GM12873 (cell line): ENCODE data around the gene EP300.

Source experiments
- TF ChIP-seq, protein P1 (sequence below): IDR thresholded peaks from 2 replicates; pipeline ENCODE4 v1.5.1; 2012; ENCODE audit warnings: low read depth, mild to moderate bottlenecking, moderate library complexity, low read length, control low read depth; ENCODE audit not compliant: insufficient read depth; ENCODE audit errors: missing control alignments

EP300 gene

GRCh38 chr22:41152902-41153301 lies 60.5 kb downstream of the EP300 start:
- TF ChIP-seq, protein P1, sequence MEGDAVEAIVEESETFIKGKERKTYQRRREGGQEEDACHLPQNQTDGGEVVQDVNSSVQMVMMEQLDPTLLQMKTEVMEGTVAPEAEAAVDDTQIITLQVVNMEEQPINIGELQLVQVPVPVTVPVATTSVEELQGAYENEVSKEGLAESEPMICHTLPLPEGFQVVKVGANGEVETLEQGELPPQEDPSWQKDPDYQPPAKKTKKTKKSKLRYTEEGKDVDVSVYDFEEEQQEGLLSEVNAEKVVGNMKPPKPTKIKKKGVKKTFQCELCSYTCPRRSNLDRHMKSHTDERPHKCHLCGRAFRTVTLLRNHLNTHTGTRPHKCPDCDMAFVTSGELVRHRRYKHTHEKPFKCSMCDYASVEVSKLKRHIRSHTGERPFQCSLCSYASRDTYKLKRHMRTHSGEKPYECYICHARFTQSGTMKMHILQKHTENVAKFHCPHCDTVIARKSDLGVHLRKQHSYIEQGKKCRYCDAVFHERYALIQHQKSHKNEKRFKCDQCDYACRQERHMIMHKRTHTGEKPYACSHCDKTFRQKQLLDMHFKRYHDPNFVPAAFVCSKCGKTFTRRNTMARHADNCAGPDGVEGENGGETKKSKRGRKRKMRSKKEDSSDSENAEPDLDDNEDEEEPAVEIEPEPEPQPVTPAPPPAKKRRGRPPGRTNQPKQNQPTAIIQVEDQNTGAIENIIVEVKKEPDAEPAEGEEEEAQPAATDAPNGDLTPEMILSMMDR: no peak

GRCh38 chr22:41157083-41157482 lies 64.7 kb downstream of the EP300 start:
- TF ChIP-seq, protein P1: no peak

GRCh38 chr22:41169157-41169556 lies 76.8 kb downstream of the EP300 start:
- TF ChIP-seq, protein P1: no peak

- TF ChIP-seq, protein P1: no peak
Measured at GRCh38 chr22:41171996-41172395, 79.6 kb downstream of the EP300 start.

DNA sequence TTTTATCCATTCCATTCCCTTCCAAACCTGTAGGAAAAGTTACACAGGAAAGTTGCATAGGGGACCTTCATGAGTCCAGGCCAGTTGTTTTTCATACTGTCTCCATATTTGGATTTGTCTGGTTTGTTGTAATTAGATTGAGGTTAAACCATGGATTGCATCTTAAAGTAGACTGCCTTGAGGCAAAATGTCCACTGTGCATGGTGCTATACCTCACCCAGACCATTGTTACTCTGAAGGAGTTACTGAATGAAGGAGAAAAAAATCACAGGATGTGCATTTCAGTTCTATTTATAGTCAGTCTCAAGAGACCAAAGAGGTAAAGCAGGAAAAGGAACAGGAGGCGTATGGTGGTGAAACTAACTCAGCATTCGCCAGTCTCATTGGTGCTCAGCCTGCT lies 83.2 kb downstream of the EP300 start:
- TF ChIP-seq, protein P1: no peak

- TF ChIP-seq, protein P1: no peak
Measured at GRCh38 chr22:41177040-41177621, 84.7 kb downstream of the EP300 start.

DNA sequence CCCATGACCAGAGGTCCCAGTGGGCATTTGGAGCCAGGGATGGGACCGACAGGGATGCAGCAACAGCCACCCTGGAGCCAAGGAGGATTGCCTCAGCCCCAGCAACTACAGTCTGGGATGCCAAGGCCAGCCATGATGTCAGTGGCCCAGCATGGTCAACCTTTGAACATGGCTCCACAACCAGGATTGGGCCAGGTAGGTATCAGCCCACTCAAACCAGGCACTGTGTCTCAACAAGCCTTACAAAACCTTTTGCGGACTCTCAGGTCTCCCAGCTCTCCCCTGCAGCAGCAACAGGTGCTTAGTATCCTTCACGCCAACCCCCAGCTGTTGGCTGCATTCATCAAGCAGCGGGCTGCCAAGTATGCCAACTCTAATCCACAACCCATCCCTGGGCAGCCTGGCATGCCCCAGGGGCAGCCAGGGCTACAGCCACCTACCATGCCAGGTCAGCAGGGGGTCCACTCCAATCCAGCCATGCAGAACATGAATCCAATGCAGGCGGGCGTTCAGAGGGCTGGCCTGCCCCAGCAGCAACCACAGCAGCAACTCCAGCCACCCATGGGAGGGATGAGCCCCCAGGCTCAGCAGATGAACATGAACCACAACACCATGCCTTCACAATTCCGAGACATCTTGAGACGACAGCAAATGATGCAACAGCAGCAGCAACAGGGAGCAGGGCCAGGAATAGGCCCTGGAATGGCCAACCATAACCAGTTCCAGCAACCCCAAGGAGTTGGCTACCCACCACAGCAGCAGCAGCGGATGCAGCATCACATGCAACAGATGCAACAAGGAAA lies 85.4 kb downstream of the EP300 start:
- TF ChIP-seq, protein P1: no peak
